Measurements from ENCODE around the gene BTD.

Gene BTD

DNA sequence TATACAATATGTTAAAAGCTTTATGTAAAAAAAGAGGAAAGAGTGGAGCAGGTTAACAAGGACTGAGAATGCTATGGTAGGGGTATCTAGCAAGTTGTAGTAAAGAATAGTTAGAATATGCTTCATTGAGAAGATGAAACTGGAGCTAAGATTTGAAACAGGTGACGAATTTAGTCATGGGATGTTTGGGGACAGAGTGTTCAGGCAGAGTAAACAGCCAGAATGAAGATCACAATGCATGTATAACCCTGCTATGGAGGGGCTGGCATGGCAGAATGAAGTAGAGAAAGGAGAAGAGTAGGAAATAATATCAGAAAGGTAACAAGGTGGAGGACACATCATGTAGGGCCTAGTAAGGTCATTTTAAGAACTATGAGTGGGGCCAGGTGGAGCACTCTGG, 72.0 kb downstream of the BTD start:
- no peak for DNase-seq

DNA sequence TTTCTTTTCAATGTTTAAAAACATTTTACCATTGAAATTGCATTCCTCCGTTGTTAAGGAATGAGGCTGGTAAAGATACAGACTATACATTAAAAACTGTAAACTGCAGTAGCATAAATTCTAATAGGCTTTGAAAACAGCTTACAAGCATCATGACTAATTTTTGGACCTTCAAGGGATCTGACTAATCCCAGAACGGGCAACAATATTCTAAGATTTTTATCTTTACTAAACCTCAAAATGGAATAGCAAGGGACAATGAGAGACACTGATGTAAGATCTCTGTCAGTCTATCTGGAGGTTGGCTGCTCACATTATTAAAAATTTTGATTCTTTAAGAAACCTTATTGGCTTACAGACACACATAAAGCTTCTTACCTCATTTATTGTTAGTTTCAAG, 74.7 kb downstream of the BTD start:
- DNase-seq = no peak

DNA sequence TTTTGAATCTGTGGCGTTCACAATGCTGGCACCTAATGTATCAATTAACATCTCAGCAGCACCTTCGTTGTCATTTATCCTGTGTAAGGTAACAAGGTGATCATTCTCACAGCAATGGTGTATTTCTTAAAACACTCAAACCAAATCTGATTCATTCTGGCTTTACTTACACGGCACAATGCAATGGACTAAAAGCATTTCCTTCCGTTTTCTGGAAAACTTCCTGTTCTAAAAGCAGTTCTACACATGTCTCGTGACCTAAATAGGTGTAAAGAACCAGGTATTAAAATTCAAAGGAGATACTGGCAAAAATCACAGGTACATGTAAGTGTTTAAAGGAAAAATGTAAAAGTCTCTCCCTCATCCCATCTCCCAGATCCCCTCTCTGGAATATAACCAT, 77.8 kb downstream of the BTD start:
- no peak for DNase-seq

DNA sequence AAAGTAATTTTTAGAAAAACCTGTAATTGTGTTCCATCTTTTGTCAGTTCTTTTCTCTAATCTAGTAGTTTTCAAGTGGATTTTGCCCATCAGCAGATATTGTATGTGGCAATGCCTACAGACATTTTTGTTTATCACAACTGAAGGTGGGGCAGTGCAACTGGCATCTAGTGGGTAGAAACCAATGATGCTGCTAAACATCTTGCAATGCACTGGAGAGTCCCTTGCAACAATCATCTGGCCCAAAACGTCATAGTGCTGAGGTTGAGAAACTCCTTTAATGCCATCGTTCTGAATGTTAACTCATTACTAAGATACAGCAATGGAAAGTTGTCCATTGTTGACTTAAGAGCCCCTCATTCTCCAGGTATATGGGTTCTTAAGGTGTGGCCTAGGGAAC, 80.1 kb downstream of the BTD start:
- no peak for DNase-seq

DNA sequence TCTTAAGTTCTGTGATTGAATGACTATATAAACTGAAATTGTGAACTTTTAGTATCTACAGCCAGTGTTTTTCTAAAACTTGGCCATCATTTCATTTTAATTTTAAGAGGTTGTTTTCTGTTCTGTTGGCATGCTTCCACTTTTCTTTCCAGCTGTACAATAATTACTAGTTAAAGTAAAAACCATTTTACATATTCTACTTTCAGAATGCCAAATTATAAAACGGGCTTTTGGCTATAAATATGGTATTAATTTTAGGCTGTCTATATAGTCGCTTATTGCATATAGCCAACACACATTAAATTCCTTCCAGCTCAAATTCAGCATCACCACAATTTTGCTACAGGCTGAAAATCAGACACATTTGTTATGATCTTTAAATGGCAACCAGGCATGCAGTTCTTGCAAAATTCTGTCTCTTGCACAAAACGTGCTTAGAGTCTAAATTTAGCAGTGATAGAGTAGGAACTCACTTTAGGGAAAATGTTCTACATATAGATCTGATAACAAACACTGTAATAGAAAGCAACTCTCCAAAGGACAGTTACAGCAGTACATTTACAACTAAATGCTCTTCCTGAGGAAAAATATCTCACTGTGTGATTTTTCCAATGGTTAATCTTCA, 81.1 kb downstream of the BTD start:
- DNase-seq = no peak

DNA sequence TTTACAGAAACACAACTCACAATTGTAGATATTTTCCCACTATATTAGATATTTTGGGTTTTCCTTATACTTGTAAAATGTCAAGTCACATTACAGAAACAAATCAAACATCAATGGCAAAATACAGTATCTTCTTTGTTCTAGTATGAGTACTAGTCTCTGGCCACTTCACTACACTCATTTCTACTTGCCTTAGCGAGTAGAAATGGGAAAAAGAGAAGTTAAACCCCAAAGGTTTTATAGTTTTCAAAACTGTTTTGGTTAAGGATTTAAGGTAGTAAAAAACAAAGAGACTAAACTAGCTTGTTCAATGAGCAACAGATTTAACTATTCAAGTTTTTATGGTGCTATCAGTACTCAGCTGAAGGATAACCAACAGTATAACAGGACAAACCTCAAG, 81.7 kb downstream of the BTD start:
- no peak for DNase-seq

DNA sequence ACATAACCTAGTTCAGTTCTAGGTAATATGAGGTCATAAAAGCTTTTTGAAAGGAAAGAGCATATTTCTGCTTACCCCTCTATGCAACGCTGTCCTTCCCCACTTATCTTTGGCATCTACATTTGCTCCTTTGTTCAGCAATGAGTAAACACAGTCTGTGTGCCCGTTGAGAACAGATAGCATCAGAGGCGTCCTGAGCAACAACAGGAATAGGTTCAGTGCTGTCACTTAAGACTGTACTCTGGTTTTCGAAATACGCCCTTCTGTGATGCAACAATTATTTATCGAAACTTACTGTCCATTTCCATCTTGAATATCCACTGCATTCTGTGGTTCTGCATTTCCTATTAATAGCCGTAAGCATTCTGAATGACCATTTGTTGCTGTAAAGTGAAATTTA, 84.4 kb downstream of the BTD start:
- no peak for DNase-seq

DNA sequence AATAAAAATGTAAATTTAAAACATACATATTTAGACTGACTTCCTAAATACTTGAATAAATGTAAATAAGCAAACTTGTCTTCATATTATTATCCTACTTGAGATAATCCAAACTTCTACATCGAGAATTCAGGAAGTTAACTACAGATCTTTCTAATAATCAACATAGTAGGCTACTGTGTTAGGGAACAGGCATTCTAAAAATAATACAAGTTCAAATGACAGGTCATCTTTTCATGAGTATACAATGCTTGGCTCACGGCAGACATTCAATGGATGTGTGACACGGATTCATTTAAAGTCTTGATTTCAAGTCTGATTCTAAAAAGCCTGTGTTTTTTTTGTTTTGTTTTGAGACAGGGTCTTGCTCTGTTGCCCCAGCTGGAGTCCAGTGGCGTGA, 88.7 kb downstream of the BTD start:
- DNase-seq = no peak

DNA sequence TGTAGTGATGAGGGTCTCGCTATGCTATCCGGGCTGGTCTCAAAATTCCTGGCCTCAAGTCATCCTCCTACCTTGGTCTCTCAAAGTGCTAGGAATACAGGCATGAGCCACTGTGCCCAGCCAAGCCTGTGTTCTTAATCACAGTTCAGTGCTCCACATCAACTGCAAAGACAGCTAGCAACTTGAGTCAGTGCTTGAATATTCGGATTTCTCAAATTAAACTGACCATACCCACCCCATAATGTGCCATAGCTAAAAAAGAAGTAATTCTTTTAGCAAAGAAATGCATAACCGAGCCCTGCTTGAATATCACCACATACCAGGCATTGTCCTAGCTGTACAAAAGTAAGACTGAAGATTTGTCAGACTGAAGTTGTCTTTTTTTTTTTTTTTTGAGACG, 89.2 kb downstream of the BTD start:
- DNase-seq = no peak

DNA sequence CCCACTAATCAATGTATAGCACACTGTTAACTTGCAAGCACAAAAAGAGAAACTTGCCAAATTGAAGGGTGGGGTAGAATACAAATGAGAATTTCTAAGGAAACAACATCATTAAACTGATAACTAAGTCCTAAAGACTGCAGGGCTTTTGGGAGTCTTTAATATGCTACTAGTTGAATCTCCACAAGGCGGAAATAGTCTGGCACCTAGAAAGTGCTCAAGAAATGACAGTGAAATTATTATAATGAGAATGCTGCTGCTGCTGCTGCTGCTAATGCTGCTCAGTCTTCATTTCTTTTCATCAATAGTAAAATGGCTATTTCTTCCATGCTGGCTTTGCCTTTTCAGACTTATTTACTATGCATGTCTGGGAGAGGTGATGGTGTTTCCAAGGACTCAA, 91.8 kb downstream of the BTD start:
- no peak for DNase-seq

DNA sequence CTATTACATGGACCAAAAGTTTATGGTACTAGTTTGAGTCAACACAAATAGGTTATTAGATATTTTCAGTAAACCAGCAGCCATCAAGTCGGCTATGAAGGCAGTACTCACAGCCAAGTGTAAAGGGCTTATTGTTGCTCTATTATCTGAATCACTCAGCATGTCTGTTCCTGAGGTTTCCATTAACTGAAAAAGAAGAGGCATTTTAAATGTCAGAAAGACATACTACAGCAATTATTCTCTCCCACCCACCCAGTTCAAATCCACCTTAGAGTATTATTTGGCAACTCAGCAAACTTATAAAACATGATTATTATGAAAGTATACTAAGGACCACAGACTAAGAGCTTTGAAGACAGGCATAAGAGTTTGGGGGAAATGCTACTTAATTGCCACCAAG, 93.1 kb downstream of the BTD start:
- DNase-seq = no peak

Measured in activated CD8-positive, alpha-beta memory T cell treated with anti-CD3 and anti-CD28 coated beads for 24 hours (primary cell).